DND-41 (cell line): ENCODE results near the gene PDPK1.
"Not testable (repeated sequence)": the region's sequence is repeated elsewhere in the genome, so short reads cannot be mapped to it uniquely, and the experiment has no call there.

Source experiments
- ATAC-seq: fragments of 200-7000 bp; cut with Tn5 transposase; 3 replicates; pipeline ENCODE4 v1.9.1; 2021; ENCODE audit warnings: low read depth; ENCODE audit not compliant: insufficient read depth
- DNase-seq: peaks from one replicate; pipeline ENCODE4 v3.0.0-alpha.2; 2020
- H2AFZ ChIP-seq: 2 replicates; pipeline ENCODE4 v1.6.0; 2012; ENCODE audit warnings: low read depth, low read length
- H3K27ac ChIP-seq: 2 replicates; pipeline ENCODE4 v1.5.1; 2012; ENCODE audit warnings: low read length, inconsistent platforms
- H3K27me3 ChIP-seq: fragments of 200-600 bp; sonication (generic); 2 replicates; pipeline ENCODE4 v1.6.0; 2012; ENCODE audit warnings: low read length, mild to moderate bottlenecking, inconsistent platforms; ENCODE audit not compliant: insufficient read depth, poor library complexity
- H3K36me3 ChIP-seq: 2 replicates; pipeline ENCODE4 v1.5.1; 2012; ENCODE audit warnings: low read length, inconsistent platforms; ENCODE audit not compliant: insufficient read depth
- H3K4me1 ChIP-seq: 2 replicates; pipeline ENCODE4 v1.5.1; 2012; ENCODE audit warnings: mild to moderate bottlenecking, low read length; ENCODE audit not compliant: insufficient read depth
- H3K4me2 ChIP-seq: 2 replicates; pipeline ENCODE4 v1.6.0; 2012; ENCODE audit warnings: mild to moderate bottlenecking, moderate library complexity, low read length, inconsistent platforms; ENCODE audit not compliant: insufficient read depth
- H3K4me3 ChIP-seq, 2 experiments: fragments of 200-600 bp in 1 of 2; shearing (Covaris generic) in 1 of 2; 2 replicates each; pipeline ENCODE4 v1.5.1; 2012 to 2016; ENCODE audit warnings: inconsistent platforms in 2 of 2, low read length in 2 of 2, mild to moderate bottlenecking in 2 of 2, low read depth in 1 of 2, moderate library complexity in 1 of 2
- H3K79me2 ChIP-seq: 2 replicates; pipeline ENCODE4 v1.6.0; 2012; ENCODE audit warnings: low read length, inconsistent platforms; ENCODE audit not compliant: insufficient read depth
- H3K9ac ChIP-seq: 2 replicates; pipeline ENCODE4 v1.6.0; 2012; ENCODE audit warnings: low read depth, mild to moderate bottlenecking, inconsistent platforms, low read length, moderate library complexity
- H3K9me3 ChIP-seq: 2 replicates; pipeline ENCODE4 v1.5.1; 2012; ENCODE audit warnings: low read length, moderate library complexity, mild to moderate bottlenecking, inconsistent platforms; ENCODE audit not compliant: insufficient read depth, severe bottlenecking
- H4K20me1 ChIP-seq: 2 replicates; pipeline ENCODE4 v1.6.0; 2012; ENCODE audit warnings: low read length; ENCODE audit not compliant: insufficient read depth

The PDPK1 gene

GRCh38 chr16:2572704-2573103 is 34.9 kb downstream of the PDPK1 start:
- DNase-seq, H4K20me1 ChIP-seq, H3K36me3 ChIP-seq, ATAC-seq, H3K27me3 ChIP-seq, H3K4me1 ChIP-seq, H3K79me2 ChIP-seq, H3K4me3 ChIP-seq, H2AFZ ChIP-seq, H3K27ac ChIP-seq, H3K9me3 ChIP-seq, H3K4me2 ChIP-seq, H3K9ac ChIP-seq: not testable (repeated sequence)

- not testable (repeated sequence) for H3K27me3 ChIP-seq, H3K4me1 ChIP-seq, ATAC-seq, H3K36me3 ChIP-seq, H3K27ac ChIP-seq, H3K9me3 ChIP-seq, H3K79me2 ChIP-seq, H2AFZ ChIP-seq, H3K4me2 ChIP-seq, H3K4me3 ChIP-seq, DNase-seq, H3K9ac ChIP-seq, H4K20me1 ChIP-seq
Measured at GRCh38 chr16:2575839-2576238, 38.0 kb downstream of the PDPK1 start.

- not testable (repeated sequence) for H3K9me3 ChIP-seq, H3K27ac ChIP-seq, H3K9ac ChIP-seq, H3K79me2 ChIP-seq, H3K4me2 ChIP-seq, H2AFZ ChIP-seq, H3K4me3 ChIP-seq, H3K4me1 ChIP-seq, H4K20me1 ChIP-seq, H3K36me3 ChIP-seq, ATAC-seq, H3K27me3 ChIP-seq, DNase-seq
Measured at GRCh38 chr16:2577044-2577443, 39.2 kb downstream of the PDPK1 start.

GRCh38 chr16:2578905-2579304 is 41.1 kb downstream of the PDPK1 start:
- H3K4me3 ChIP-seq, H4K20me1 ChIP-seq, ATAC-seq: not testable (repeated sequence)

DNA sequence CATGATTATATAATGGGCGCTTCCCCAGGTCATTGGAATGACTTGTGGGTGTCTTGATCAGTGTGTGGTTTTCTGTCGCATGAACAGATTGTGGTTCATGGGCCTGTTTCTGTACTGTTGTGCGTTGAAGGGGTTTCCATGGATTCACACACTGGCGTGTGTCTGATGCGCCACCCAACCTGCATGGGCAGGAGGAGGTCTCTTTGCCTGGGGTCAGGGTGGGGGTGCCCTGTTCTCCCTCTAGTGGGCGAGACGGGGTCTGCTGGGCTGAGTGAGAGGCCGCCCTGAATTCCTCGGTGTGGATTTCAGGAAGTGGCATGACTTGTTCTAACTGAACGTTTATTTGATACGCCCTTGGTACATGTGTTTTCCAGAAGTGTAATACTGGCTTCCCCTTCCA is 42.3 kb downstream of the PDPK1 start:
- ATAC-seq (peak; percentile 64; the same call in 2 of the 3 replicates), DNase-seq (peak; percentile 20)
- not testable (repeated sequence) for H3K9ac ChIP-seq

More at GRCh38 chr16:2578905-2579304, 41.1 kb downstream of the PDPK1 start:
- not testable (repeated sequence) for H3K27me3 ChIP-seq, DNase-seq, H3K27ac ChIP-seq, H3K79me2 ChIP-seq, H3K36me3 ChIP-seq, H3K9me3 ChIP-seq, H2AFZ ChIP-seq, H3K4me2 ChIP-seq, H3K4me1 ChIP-seq, H3K9ac ChIP-seq

GRCh38 chr16:2580818-2581217 is 43.0 kb downstream of the PDPK1 start:
- not testable (repeated sequence) for H3K9ac ChIP-seq, H3K27me3 ChIP-seq, DNase-seq, H3K27ac ChIP-seq, H3K4me1 ChIP-seq, H2AFZ ChIP-seq, H3K4me2 ChIP-seq, H4K20me1 ChIP-seq, ATAC-seq, H3K79me2 ChIP-seq, H3K4me3 ChIP-seq, H3K9me3 ChIP-seq
- H3K36me3 ChIP-seq = peaks cover 12% of the 10 kb centered on the region

More for the DNA sequence above, 42.3 kb downstream of the PDPK1 start:
- not testable (repeated sequence) for H3K4me1 ChIP-seq, H3K9me3 ChIP-seq, H3K27ac ChIP-seq, H3K4me3 ChIP-seq, H3K27me3 ChIP-seq, H3K79me2 ChIP-seq, H2AFZ ChIP-seq, H3K4me2 ChIP-seq, H3K36me3 ChIP-seq, H4K20me1 ChIP-seq
